Activated CD8-positive, alpha-beta memory T cell treated with anti-CD3 and anti-CD28 coated beads for 4 hours (primary cell): ENCODE measurements around the gene SOX5.

ENCODE experiments used
- DNase-seq, 2 donors: peaks; one replicate each; pipeline ENCODE4 v3.0.0-alpha.2; 2020; ENCODE audit warnings: low read depth in 2 of 2

SOX5 gene

DNA sequence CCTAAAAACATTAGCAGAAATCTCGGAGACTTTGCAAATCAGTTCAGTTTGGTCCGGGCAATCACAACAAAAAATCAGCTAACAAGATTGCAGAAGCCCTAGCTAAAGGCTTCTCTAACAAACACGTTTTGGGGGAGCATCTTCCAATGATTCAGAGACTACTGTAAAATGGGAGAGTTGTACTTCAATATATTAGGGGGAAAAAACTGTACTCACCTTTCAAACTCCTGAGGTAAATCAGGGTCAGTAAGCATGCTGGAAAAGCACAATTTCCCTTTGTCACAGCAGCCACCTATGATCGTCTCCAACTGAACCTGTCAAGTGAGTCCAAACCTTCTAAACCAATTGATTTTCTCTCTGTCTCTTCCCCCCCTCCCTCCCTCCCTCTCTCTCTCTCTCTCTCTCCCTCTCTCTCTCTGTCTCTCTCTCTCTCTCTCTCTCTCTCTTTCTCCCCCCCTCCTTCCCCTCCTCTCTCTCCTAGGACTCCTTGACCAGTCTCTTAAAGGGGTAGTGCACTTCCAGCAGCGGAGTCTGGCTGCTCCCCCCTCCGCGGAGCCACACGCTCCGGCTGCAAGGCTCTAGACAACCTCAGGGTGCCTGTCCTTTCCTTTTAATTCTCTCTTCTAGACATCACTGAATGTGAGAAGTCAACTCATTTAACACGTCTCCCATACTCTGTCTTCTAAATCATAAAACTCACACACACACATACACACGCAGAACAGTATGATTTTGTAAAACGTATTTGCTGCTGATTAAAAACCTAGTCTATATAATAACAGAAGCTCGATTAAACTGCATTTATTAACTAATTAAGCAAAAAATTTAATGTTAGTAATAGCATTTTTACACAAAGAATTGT, at the start of gene SOX5:
Gene SOX5, minus strand, starts transcription at position 323 of the 862 bp plus-strand sequence. Its CDS starts 69 bp downstream, at position 254.
- DNase-seq = no peak

- DNase-seq = no peak
Observed at GRCh38 chr12:23987046-23987445, 37.6 kb upstream of the SOX5 start.

- DNase-seq = no peak
Observed at GRCh38 chr12:23980826-23981225, 31.4 kb upstream of the SOX5 start.

- no peak for DNase-seq
Observed at GRCh38 chr12:23964812-23965211, 15.3 kb upstream of the SOX5 start.

DNA sequence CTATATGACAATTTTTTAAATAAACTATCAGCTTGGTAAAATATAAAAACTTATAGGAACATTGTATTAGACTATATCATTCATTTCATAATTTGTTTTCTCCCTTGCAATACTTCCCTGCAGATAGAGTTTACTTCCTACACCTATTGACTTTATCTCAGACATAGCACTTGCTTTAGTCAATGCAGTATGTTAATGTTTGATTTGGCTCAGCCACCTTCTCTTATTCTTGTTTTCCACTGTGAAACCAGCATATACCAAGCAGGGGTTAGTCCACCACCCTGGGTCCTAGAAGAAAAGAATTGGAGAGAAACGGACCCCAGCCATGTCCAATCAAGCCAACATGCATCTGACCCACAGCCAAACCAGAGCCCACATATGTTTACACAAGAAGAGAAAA, 10.4 kb upstream of the SOX5 start:
- no peak for DNase-seq

GRCh38 chr12:23954332-23954731, 4.9 kb upstream of the SOX5 start:
- DNase-seq = no peak

DNA sequence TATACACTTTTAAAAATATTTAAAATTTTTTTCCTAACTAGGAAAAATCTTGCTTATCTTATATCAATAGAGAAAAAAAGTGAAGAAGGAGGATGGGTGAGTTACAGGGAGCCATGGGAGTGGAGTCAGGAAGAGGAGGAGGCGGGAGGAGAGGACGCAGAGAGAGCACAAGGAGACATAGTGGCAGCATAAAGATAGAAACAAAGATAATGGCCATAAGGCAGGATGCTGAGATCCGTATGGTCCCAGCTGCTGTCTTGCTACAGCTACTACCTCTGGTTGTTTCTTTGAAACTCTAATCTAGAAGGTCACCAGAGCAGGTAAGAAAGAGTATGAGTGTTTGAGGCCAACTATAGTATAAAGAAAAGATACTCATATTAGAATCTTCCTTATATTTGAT, 2.6 kb upstream of the SOX5 start:
- DNase-seq = no peak

DNA sequence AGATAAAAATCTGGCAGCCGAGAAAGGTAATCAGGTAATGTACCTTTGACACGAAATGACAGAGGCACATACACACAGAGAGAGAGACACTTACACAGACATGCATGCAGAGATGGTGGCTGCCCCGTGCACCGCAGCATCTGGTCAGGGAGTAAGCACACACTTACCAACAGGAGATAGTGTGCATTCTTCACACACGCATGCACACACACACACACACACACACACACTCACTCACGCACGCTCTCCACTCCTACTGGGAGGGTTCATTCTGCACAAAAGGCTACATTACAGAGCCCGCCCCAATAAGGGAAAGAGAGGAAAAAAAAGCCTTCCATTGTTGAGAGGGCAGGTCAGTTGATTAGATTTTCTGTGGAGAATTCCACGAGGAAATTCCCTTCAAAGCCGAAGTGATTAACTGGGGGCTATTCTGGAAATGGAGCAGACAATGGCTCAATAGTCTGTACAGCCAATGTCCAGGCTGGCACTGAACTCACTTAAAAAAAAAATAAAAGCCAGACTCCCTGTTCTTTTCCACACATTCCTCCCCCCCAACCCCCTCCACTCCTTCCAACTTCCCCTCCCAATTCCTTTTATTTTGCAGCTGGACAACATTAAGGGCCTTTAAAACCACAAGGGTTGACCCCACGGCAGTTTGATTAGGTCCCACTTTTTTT, 1.4 kb upstream of the SOX5 start:
- no peak for DNase-seq

- DNase-seq = no peak
Observed at GRCh38 chr12:23950210-23950774, 822 bp upstream of the SOX5 start.

GRCh38 chr12:23948291-23948690, 1.2 kb downstream of the SOX5 start:
- no peak for DNase-seq

DNA sequence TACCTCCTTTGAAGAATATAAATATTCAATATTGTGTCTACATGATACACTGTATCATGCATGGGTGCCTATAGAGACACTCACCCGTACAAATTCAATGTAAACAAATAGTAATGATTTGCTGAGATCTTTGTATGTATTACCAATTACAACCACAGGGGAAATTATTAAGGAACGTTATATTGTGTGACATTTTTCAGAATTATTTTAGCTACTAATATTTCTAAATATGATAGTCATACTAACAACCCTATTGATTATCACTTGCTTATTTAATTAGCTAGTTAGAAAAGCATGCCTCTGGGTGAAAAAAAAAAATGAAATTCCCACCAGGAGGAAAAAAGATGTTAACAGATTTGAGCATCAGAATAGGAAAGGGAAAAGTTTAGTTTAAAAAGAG, 2.1 kb downstream of the SOX5 start:
- DNase-seq = no peak

DNA sequence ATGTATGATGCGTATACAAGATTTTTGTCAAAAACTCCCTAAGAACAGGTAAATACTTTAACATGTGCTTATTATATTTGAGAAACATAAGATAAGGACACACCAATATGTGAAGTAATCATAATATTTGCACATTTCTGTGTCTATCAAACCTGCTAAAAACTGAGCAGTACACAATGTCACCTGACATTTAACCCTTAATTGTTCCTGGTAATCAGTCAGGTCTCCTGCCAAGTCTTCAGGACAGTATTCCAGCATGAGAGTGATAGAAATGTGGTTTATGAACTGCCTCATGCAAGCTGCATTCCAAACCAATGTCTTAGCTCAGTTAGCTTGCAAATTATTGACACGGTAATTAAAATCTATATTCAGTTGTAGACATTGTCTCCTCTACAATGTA, 4.2 kb downstream of the SOX5 start:
- no peak for DNase-seq

DNA sequence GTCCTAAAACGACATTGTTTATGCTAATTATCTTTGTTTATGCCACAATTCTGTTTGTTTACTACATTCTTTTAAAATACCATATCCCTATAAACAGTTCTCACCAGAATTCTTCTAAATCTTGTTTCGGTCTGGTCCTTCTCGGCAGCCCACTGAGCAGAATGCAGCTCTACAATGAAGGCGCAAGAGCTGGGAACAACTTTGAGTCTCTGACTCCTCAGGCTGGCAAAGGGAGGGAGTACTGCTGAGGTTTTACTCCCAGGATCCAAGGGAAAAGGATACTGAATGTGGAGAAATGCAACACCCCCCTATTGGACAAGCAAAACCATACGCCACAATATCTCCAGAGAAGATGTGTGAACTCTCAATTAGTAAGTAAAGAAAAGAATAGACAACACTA, 5.4 kb downstream of the SOX5 start:
- no peak for DNase-seq

DNA sequence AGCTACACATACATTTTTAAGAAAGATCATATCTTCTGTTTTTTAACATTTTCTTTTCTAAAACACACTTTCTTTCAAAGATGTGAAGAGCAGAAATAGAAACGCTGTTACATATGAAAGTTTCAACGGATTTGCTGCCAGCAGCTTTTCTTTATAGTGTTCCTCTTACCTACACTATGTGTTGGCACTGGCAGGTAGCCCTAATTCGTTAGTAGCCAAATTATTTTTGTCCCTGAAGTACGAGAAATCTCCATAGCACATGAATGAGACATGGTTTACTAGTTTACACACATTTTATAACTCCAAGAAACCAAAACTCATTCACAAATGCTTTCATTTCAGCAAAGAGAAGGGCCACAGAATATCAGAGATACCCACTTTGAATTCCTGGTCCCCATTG, 6.6 kb downstream of the SOX5 start:
- DNase-seq = no peak

- no peak for DNase-seq
Observed at GRCh38 chr12:23941780-23942179, 7.7 kb downstream of the SOX5 start.

DNA sequence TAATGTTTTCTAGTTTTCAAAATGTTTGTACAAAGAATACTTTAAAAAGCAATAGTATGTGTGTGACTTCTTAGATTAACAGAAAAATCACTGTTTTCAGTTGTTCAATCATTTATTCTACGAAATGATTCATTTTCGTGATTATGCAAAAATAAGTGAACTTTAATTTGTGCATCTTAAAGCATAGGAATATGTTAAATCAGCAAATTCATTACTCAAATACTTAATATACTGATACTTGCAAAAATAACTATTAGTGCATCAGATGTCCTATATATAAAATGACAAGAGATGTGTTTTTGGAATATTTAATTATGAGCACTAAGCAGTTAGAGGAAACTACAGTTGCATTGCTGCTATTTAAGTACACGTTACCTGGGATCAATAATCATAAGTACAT, 11.0 kb downstream of the SOX5 start:
- no peak for DNase-seq

DNA sequence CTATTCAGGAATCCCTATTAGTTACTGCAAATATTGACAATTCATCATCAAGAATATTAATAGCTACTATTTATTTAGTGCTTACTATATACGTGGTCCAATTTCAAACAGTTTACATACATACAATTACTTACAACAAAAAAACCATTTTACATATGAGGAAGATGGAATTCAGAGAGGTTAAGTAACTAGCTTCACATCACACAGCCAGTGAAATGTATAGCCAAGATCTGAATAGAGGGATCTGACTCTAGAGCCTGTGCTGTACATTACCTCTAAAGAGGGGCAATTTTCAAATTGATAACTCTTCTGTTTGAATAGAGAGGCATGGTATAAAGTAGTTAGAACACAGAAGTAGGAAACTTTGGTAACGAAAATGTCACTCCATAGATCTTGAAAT, 18.3 kb downstream of the SOX5 start:
- DNase-seq = no peak

- DNase-seq = no peak
Observed at GRCh38 chr12:23930599-23930998, 18.9 kb downstream of the SOX5 start.

- no peak for DNase-seq
Observed at GRCh38 chr12:23929906-23930305, 19.6 kb downstream of the SOX5 start.

DNA sequence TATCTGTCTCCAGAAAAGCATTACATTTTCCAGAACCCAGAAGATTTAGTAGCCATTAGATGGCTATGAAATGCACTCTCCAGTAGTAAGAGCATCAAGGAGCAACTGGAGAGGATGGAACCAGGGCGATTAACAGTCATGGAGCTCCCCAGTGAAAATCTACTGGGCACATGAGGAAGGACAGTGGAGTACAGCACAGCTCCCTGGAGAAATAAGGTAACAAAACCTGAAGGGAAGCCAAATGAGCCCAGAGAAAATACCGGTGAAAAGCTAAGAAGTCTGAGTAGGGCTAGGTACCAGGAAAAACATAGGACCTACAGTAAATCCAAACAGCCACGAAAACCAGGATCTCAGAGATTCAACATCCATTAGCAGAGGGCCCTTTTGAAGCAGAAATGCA, 21.6 kb downstream of the SOX5 start:
- DNase-seq = no peak

DNA sequence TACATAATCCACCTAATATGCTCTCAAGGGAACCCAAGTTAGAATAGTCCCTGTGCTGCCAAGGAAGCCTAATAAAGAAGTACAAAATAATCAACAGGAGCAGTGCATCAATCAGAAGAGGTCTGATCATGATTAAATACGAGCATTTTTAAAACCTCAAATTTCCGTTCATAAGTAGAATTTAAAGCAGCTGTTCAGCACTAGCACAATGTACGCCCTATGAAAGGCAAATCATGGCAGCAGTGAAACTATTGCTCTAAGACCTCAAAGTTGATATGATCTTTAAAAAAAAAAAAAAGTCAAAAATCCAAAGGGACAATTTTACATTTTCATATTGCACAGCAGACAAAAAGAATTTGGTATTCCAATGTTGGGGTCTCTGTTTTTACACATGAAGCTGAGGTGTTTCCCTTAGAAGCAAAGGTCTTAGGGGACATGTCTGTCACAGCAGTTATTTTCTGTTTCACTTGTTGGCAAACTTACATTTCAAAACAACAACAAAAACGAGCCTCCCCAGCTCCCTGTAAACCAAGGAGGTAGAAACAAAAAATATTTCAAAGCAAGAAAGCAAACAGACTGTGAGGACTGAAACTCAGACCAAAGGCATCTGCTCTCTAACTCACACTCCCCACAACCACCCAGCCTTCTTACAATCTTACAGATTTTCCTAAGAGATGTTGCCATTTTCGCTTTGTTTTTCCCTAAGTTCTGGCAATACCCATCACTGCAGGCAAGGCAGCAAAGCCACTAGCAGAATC, 28.2 kb downstream of the SOX5 start:
- DNase-seq = no peak

GRCh38 chr12:23911574-23911973, 37.9 kb downstream of the SOX5 start:
- DNase-seq = no peak
